Erythroblast (primary cell): ENCODE results near the gene IKBKG.

Experiments used
- GATA1 ChIP-seq: IDR thresholded peaks from 2 replicates; pipeline ENCODE4 v1.6.1; 2011; ENCODE audit warnings: low read depth, mild to moderate bottlenecking, control low read depth, low read length, moderate library complexity
- POLR2A ChIP-seq: IDR thresholded peaks from 2 replicates; pipeline ENCODE4 v1.6.1; 2011; ENCODE audit warnings: mild to moderate bottlenecking, low read length

DNA sequence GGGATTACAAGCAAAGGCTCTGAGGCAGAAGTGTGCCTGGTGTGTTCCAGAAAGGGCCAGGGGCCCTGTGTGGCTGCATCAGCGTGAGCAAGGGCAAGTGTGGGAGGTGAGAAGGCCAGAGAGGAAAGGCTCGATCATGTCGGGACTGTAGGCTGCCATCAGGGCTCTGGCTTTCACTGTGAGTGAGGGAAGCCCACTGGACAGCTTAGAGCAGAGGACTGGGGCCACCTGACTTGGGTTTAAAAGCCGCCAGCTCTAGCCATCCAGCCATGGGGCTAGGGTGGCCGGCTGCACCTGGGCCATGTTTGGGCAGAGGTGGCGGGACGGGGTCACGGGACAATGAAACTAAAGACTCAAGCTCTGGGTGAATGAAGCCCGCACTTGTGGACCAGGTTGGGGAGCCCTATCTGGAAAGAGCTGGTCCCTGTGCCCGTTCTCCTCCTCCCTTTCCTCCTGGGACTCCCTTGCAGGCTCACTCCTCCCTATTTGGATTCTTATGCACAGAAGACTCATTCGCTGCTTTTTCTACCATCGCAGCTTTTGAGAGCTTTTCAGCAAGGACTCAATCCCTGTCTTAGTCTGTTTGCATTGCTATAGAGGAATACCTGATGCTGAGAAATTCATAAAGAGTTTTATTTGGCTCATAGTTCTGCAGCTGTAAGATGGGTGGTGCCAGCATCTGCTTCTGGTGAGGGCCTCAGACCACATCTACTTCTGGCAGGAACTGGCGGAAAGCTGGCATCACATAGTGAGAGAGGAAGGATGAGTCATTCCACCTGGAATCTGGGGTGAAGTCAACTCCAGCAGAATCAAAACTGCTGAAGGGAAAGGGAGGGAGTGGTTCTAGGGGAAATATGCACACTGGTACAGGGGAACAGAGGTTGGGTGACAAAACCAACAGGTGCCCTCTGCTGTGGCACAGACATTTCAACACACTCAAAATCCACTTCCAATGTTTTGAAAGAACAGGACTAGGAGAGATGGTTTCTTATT is 56.3 kb downstream of the IKBKG start:
- TF ChIP-seq POLR2A (no peak), GATA1 (no peak)
